Measurements from ENCODE around the gene ZNF324.
A peak's percentile ranks its signal among the peaks of the same experiment; 100 is the strongest.

Gene ZNF324

GRCh38 chr19:58511353-58512208, 44.7 kb downstream of the ZNF324 start, which contains the start of gene SLC27A5:
Gene SLC27A5 (minus strand): TSS chr19:58511992. CDS start chr19:58511955, 37 bp downstream.
- peaks cover 0 to 31% (median 19%) of the 10 kb centered on the region in 4 donors for H3K4me1 ChIP-seq
- no peak within 1 kb of the TSS for H3K4me3 ChIP-seq
- H3K36me3 ChIP-seq, result peaks cover 7 to 22% (median 8%) of the 10 kb centered on the region in 3 donors
- no peaks in the 10 kb centered on the region for H3K27me3 ChIP-seq
- no peaks in the 10 kb centered on the region for H3K9me3 ChIP-seq
- intact Hi-C loops (cut with DNase I; ENCODE audit: low total_unique reads), result no loop called here
- DNase-seq, result no peak
- no peak within 1 kb of the TSS for H3K27ac ChIP-seq
- no peak for TF ChIP-seq CTCF (IDR thresholded peaks at IDR 0.05)

DNA sequence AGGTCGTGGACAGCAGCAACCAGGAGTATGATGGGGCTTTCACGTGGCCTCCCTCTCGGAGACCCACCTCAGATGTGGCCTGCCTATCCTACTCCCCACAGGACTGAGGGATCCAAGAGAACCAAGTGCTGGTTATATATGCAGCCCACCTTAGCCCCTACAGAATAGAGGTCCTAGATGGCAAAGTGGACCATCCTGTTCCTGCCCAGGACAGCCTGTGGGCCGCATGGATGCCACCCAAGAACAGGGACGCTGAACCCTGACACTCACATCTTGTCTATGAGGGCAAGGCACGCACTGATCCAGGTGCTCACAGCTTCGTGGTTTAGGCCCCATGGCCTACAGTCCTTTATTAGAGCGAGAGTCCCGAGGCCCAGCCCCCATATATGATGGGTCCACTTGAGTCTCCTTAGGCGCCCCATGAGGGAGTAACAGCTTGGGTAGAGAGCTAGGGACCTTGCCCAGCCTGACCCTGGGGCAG, 46.4 kb downstream of the ZNF324 start:
- intact Hi-C loops (cut with DNase I; ENCODE audit: low total_unique reads), result no loop called here
- TF ChIP-seq CTCF (IDR thresholded peaks at IDR 0.05), result no peak
- Histone ChIP-seq H3K27me3 (no peaks in the 10 kb centered on the region), H3K4me1 (peaks cover 9 to 48% (median 31%) of the 10 kb centered on the region in 4 donors), H3K27ac (peak overlapping the region; percentile 24 to 48), H3K36me3 (peaks cover 15 to 31% (median 17%) of the 10 kb centered on the region in 3 donors), H3K4me3 (no peak overlapping the region), H3K9me3 (no peaks in the 10 kb centered on the region)
- no peak for DNase-seq

DNA sequence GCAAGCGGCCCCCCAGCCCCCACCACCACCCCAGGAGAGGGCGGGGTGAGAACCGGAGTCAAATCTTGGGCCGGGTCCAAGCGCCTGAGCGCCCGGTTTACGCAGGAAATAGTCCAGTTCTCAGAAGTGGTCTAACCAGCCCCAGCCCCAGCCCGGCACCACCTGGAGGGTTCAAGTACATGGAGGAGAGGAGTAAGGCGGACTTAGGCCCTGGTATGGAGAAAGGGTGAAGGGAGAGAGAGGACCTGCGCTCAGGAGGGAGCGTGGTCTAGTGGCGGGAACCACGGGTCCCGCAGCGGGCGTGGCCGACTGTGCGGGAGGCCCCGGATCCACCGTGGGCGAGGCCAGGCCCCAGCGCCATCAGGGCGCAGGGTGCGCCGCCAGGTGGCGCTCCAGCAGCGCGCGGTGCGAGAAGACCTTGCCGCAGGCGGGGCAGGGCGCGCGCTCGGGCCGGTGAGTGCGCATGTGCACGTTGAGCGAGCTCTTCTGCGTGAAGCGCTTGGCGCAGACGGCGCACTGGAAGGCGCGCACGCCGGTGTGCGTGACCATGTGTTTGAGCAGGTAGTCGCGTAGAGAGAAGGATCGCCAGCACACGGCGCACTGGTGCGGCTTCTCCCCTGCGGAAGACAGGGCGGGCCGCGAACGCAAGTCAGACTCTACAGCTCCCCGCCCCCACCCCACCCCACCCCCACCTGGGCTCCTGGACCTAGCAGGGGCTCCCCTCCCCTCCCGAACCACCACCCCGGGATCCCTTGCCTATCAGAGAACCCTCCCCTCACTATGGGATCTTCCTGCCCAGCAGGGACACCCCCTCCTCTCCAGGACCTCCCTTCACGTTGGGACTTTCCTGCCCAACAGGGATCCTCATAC, 47.0 kb downstream of the ZNF324 start:
- Histone ChIP-seq H3K27me3 (no peaks in the 10 kb centered on the region), H3K36me3 (peaks cover 15 to 31% (median 17%) of the 10 kb centered on the region in 3 donors), H3K4me1 (peaks cover 16 to 55% (median 38%) of the 10 kb centered on the region in 4 donors), H3K4me3 (peak overlapping the region; percentile 41 to 45), H3K9me3 (no peaks in the 10 kb centered on the region), H3K27ac (peak overlapping the region; percentile 24 to 48)
- peak; percentile 72 to 73 for TF ChIP-seq CTCF (IDR thresholded peaks at IDR 0.05)
- intact Hi-C loops (cut with DNase I; ENCODE audit: low total_unique reads), result no loop called here
- peak; percentile 51 to 84 for DNase-seq

DNA sequence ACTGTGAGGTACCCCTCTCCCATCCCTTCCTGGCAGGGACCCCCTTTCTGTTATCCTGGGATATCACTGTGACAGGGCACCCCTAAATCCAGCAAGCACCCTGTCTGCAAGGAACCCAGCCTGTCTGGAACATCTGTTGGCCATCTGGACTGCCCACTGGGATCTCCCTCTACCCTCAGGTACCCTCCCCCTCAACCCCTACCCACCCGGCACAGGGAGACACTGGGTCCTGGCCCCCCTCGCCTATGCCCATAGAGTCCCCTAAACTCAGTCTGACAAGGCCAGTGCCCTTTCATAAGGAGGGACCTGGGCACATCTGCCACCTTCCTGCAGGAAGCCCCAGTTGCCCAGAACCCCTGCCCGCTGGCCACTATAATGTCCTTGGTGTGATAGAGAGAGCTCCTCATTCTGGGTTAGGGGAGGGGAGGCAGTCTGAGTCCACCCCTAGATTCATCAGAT, 47.7 kb downstream of the ZNF324 start:
- Histone ChIP-seq H3K27me3 (no peaks in the 10 kb centered on the region), H3K27ac (peak overlapping the region; percentile 24 to 48), H3K36me3 (peaks cover 15 to 31% (median 17%) of the 10 kb centered on the region in 3 donors), H3K9me3 (no peaks in the 10 kb centered on the region), H3K4me3 (peak overlapping the region in 1 of 2 donors; percentile 45), H3K4me1 (peaks cover 16 to 55% (median 38%) of the 10 kb centered on the region in 4 donors)
- no peak for DNase-seq
- no peak for TF ChIP-seq CTCF (IDR thresholded peaks at IDR 0.05)
- intact Hi-C loops (cut with DNase I; ENCODE audit: low total_unique reads), result loop anchor here (5.0 kb wide), 1 partner anchor 37 kb away; the partner anchor contains the start of gene ZNF446

GRCh38 chr19:58515259-58515658, 48.4 kb downstream of the ZNF324 start:
- Histone ChIP-seq H3K27ac (no peak overlapping the region), H3K4me1 (peaks cover 16 to 59% (median 41%) of the 10 kb centered on the region in 4 donors), H3K9me3 (no peaks in the 10 kb centered on the region), H3K4me3 (no peak overlapping the region), H3K36me3 (peaks cover 15 to 29% (median 17%) of the 10 kb centered on the region in 3 donors), H3K27me3 (no peaks in the 10 kb centered on the region)
- intact Hi-C loops (cut with DNase I; ENCODE audit: low total_unique reads), result loop anchor here (5.0 kb wide), 1 partner anchor 38 kb away; the partner anchor contains the start of gene ZNF446
- DNase-seq, result no peak
- TF ChIP-seq CTCF (IDR thresholded peaks at IDR 0.05), result no peak
